Esophagus muscularis mucosa (tissue), 4 donors: Measurements from ENCODE around the gene TSEN2. TPM values are rescaled to one million over a fixed set of nuclear protein-coding genes. Genes with fewer than 3 reads are reported as not detected.

ENCODE experiments used
- DNase-seq: peaks from one replicate; pipeline ENCODE4 v3.0.0-alpha.2; 2017; ENCODE audit errors: extremely low spot score
- H3K27ac ChIP-seq, 4 donors: fragments of 200-600 bp; sonication (generic); replicated peaks in 1 of 4; 1 replicate in 3 of 4; 2 replicates in 1 of 4; pipeline ENCODE4 v1.5.1; 2016 to 2019; ENCODE audit warnings: mild to moderate bottlenecking in 1 of 4
- H3K27me3 ChIP-seq, 4 donors: fragments of 200-600 bp; sonication (generic); one replicate each; pipeline versions ENCODE4 v1.5.1 to v1.6.0; 2016 to 2019
- H3K36me3 ChIP-seq, 4 donors: fragments of 200-600 bp; sonication (generic); one replicate each; pipeline ENCODE4 v1.5.1; 2016 to 2019
- H3K4me1 ChIP-seq, 4 donors: fragments of 200-600 bp; sonication (generic); one replicate each; pipeline ENCODE4 v1.5.1; 2016 to 2019
- H3K4me3 ChIP-seq, 4 donors: fragments of 200-600 bp; sonication (generic); 1 replicate in 2 of 4; 2 replicates in 2 of 4; pipeline ENCODE4 v1.5.1; 2016 to 2019; ENCODE audit warnings: mild to moderate bottlenecking in 4 of 4, moderate library complexity in 1 of 4
- H3K9me3 ChIP-seq, 4 donors: fragments of 200-600 bp; sonication (generic); 1 replicate in 3 of 4; 2 replicates in 1 of 4; pipeline ENCODE4 v1.5.1; 2016 to 2019
- EP300 ChIP-seq: sonication (generic); formaldehyde crosslinking; IDR thresholded peaks from one replicate; pipeline ENCODE4 v1.6.1; 2017; ENCODE audit warnings: antibody characterized with exemption
- POLR2A ChIP-seq: fragments of 450-650 bp; IDR thresholded peaks from one replicate; pipeline ENCODE4 v1.6.1; 2017; ENCODE audit warnings: antibody characterized with exemption, moderate library complexity, mild to moderate bottlenecking, low read depth
- POLR2AphosphoS5 ChIP-seq, 2 donors: sonication (generic); formaldehyde crosslinking; IDR thresholded peaks; one replicate each; pipeline ENCODE4 v1.6.1; 2017; ENCODE audit warnings: antibody characterized with exemption in 2 of 2
- WGBS: methylation state at CpG from one replicate; pipeline ENCODE4 v1.1.5; 2018; 5-methylcytosine and 5-hydroxymethylcytosine counted together
- intact Hi-C: fragments of 100-400 bp; cut with DNase I; formaldehyde crosslinking; loops from one replicate; pipeline ENCODE4 v1.15.1; 2023
- total RNA-seq, 4 donors: library from RNA; depleted of rRNA; stranded (reverse); fragments of >200 nt; gene quantifications; one replicate each; pipeline versions ENCODE4 v1.1.0 to v1.2.1, GENCODE V29; 2016
- TF ChIP-seq, protein P1 (sequence below), 3 experiments: fragments of 200-600 bp in 2 of 3; fragments of 450-650 bp in 1 of 3; sonication (generic) in 2 of 3; IDR thresholded peaks; one replicate each; pipeline ENCODE4 v1.5.1; 2017 to 2019; ENCODE audit warnings: antibody characterized with exemption in 3 of 3, mild to moderate bottlenecking in 2 of 3, moderate library complexity in 1 of 3

Gene TSEN2
- total RNA-seq, 4 donors from 2014 or later, result 17.6 to 20.4 (median 19.4) TPM

DNA sequence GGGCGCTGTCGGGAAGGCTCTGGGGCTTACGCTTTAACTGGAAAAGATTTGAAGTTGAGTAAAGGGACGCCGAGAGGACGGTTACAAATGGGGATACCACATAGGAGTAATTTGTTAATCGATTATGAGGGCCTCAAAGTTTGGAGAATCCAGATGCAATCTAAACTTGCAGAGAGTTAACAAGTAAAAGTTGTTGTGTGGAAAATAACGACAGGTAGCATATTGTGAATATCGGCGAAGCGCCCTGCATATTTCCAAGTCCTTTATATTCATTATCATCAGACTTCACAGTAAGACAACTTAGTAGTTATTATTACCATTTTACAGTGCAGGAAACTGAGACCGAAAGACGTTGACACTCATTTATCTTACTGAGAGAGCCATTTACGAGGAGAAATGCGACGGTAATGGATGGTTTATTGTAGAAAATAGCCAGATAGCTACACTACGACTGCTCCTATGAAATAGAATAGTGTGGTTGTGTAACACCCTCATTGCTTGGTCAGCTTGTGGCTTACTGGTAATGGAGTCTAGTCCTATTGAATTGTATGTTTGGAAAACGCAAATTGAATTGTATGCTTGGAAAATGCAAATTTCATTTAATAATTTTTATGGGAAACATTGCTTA is 73.3 kb downstream of the TSEN2 start:
- H3K9me3 ChIP-seq, result no peaks in the 10 kb centered on the region
- intact Hi-C loops, result loop anchor here (1.0 to 10.0 kb wide), 4 partner anchors 73 to 423 kb away; partner anchors contain the start of gene TSEN2
- H3K36me3 ChIP-seq, result no peaks in the 10 kb centered on the region
- peaks cover 54 to 67% (median 64%) of the 10 kb centered on the region in 4 donors for H3K4me1 ChIP-seq
- peak overlapping the region; percentile 76 to 92 (median 89) for H3K4me3 ChIP-seq
- peaks cover 0 to 24% (median 6%) of the 10 kb centered on the region in 4 donors for H3K27me3 ChIP-seq
- peak overlapping the region; percentile 93 to 98 (median 96) for H3K27ac ChIP-seq
- DNase-seq, result no peak
- TF ChIP-seq POLR2A (no peak), POLR2AphosphoS5 (IDR thresholded peaks at IDR 0.05) (no peak), EP300 (no peak)
- TF ChIP-seq, protein P1, sequence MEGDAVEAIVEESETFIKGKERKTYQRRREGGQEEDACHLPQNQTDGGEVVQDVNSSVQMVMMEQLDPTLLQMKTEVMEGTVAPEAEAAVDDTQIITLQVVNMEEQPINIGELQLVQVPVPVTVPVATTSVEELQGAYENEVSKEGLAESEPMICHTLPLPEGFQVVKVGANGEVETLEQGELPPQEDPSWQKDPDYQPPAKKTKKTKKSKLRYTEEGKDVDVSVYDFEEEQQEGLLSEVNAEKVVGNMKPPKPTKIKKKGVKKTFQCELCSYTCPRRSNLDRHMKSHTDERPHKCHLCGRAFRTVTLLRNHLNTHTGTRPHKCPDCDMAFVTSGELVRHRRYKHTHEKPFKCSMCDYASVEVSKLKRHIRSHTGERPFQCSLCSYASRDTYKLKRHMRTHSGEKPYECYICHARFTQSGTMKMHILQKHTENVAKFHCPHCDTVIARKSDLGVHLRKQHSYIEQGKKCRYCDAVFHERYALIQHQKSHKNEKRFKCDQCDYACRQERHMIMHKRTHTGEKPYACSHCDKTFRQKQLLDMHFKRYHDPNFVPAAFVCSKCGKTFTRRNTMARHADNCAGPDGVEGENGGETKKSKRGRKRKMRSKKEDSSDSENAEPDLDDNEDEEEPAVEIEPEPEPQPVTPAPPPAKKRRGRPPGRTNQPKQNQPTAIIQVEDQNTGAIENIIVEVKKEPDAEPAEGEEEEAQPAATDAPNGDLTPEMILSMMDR (IDR thresholded peaks at IDR 0.05), result no peak
- WGBS, result 1% methylated on average over 18 of the region's 18 CpGs

DNA sequence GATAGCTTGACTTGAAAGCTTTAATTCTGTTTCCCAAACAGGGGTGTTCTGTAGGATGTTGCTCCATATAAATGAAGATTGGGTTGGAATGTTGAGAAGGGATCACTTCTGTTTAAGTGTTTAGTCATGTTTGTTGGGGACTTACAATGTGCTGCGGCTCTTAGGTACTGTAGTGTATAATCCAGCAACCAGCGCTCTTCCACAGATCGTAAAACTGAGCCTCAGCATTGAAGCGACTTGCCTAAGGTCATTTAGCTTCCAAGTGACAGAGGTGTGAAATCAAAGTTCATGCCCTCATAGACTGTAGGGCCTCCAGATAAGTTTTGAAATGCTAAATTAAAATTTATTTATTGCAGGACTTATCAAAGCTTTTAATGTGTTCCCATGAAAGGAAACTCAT is 74.4 kb downstream of the TSEN2 start:
- Histone ChIP-seq H3K27me3 (peaks cover 0 to 13% (median 4%) of the 10 kb centered on the region in 4 donors), H3K4me1 (peaks cover 58 to 74% (median 72%) of the 10 kb centered on the region in 4 donors), H3K4me3 (peak overlapping the region in 3 of 4 donors; percentile 76 to 92 (median 89)), H3K27ac (no peak overlapping the region), H3K9me3 (no peaks in the 10 kb centered on the region), H3K36me3 (no peaks in the 10 kb centered on the region)
- intact Hi-C loops, result loop anchor here (5.0 to 10.0 kb wide), 2 partner anchors 164 to 424 kb away; no protein-coding TSS in a partner anchor
- TF ChIP-seq EP300, result no peak
- TF ChIP-seq, protein P1 (IDR thresholded peaks at IDR 0.05), result no peak
- no peak for TF ChIP-seq POLR2AphosphoS5 (IDR thresholded peaks at IDR 0.05)
- no peak for TF ChIP-seq POLR2A
- no peak for DNase-seq
- 70% methylated on average over 4 of the region's 4 CpGs for WGBS

DNA sequence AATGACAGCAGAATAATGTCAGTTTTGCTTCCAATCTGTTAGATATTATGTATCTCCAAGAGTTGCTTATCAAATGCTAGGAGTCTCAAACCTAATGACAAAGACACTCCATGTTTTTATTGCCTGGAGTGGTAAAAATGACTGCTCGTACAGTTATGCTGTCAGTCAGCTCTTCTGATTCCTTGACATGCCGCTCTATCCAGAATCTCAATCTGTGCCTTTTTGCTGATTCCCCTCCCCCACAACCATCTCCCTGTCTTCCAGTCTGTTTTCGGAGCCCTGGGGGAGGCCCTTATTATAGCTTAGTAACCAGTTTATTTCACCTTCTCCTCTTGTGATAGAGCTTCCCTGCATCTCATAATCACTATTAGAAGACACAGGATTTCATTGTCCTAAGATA is 75.2 kb downstream of the TSEN2 start:
- WGBS, result 77% methylated on average over 3 of the region's 3 CpGs

DNA sequence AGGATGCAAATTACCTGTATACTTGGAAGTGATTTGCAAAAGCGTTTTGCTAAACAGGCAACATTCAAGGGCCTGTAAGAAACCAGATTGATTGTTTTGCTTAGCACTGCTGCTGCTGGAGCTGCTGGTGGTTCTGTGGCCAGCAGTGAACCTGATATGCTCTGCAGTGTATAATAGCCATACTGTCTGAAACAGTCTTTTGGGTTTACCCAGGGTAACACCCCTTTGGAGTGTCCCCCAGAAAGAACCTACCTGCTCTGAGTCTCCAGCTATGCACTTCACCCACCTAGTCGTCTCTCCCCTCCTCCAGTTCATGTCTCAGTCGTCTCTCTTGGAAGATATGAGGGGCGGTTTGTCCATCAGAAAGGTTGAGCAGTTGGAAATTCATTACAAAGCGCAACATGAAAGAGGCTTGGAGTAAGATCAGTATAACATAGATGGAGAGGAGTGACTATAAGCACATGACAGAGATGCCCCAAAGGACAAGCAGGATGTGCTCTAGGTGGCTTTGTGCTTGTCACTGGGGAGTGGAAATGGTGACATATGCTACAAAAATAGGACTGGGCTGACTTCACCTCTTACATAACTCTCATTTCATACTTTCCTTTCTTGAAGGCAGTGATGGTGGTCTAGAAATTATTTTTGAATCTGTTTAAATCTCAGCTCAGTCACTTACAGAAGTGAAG is 76.4 kb downstream of the TSEN2 start:
- TF ChIP-seq POLR2AphosphoS5 (IDR thresholded peaks at IDR 0.05) (no peak), POLR2A (no peak), EP300 (no peak)
- TF ChIP-seq, protein P1 (IDR thresholded peaks at IDR 0.05), result no peak
- Histone ChIP-seq H3K36me3 (no peaks in the 10 kb centered on the region), H3K4me1 (peaks cover 53 to 72% (median 68%) of the 10 kb centered on the region in 4 donors), H3K4me3 (no peak overlapping the region), H3K9me3 (no peaks in the 10 kb centered on the region), H3K27ac (no peak overlapping the region), H3K27me3 (no peaks in the 10 kb centered on the region)
- 78% methylated on average over 5 of the region's 5 CpGs for WGBS
- intact Hi-C loops, result no loop called here
- DNase-seq, result no peak

More for the DNA sequence above, 75.2 kb downstream of the TSEN2 start:
- Histone ChIP-seq H3K4me1 (peaks cover 53 to 68% (median 66%) of the 10 kb centered on the region in 4 donors), H3K36me3 (no peaks in the 10 kb centered on the region), H3K9me3 (no peaks in the 10 kb centered on the region), H3K4me3 (no peak overlapping the region), H3K27me3 (peaks cover 0 to 5% (median under 1%) of the 10 kb centered on the region in 4 donors), H3K27ac (no peak overlapping the region)
- intact Hi-C loops, result loop anchor here (5.0 to 10.0 kb wide), 2 partner anchors 163 to 425 kb away; no protein-coding TSS in a partner anchor
- TF ChIP-seq EP300 (no peak), POLR2A (no peak), POLR2AphosphoS5 (IDR thresholded peaks at IDR 0.05) (no peak)
- TF ChIP-seq, protein P1 (IDR thresholded peaks at IDR 0.05), result no peak
- no peak for DNase-seq
